GM12875 (cell line): ENCODE data around the gene PPP1R12A.

Source experiments
- H3K4me3 ChIP-seq: one replicate; pipeline ENCODE4 v1.5.1; 2011; ENCODE audit warnings: low read depth, low read length, control low read depth
- TF ChIP-seq, protein P1 (sequence below): IDR thresholded peaks from 2 replicates; pipeline ENCODE4 v1.5.1; 2011; ENCODE audit warnings: low read depth, mild to moderate bottlenecking, control low read depth, inconsistent platforms, low read length, moderate library complexity, borderline replicate concordance; ENCODE audit not compliant: insufficient read depth

PPP1R12A gene

GRCh38 chr12:79844693-79845092 is 90.2 kb downstream of the PPP1R12A start:
- TF ChIP-seq, protein P1, sequence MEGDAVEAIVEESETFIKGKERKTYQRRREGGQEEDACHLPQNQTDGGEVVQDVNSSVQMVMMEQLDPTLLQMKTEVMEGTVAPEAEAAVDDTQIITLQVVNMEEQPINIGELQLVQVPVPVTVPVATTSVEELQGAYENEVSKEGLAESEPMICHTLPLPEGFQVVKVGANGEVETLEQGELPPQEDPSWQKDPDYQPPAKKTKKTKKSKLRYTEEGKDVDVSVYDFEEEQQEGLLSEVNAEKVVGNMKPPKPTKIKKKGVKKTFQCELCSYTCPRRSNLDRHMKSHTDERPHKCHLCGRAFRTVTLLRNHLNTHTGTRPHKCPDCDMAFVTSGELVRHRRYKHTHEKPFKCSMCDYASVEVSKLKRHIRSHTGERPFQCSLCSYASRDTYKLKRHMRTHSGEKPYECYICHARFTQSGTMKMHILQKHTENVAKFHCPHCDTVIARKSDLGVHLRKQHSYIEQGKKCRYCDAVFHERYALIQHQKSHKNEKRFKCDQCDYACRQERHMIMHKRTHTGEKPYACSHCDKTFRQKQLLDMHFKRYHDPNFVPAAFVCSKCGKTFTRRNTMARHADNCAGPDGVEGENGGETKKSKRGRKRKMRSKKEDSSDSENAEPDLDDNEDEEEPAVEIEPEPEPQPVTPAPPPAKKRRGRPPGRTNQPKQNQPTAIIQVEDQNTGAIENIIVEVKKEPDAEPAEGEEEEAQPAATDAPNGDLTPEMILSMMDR, result no peak
- no peak overlapping the region for H3K4me3 ChIP-seq

GRCh38 chr12:79843978-79844377 is 90.9 kb downstream of the PPP1R12A start:
- TF ChIP-seq, protein P1, result no peak
- no peak overlapping the region for H3K4me3 ChIP-seq

DNA sequence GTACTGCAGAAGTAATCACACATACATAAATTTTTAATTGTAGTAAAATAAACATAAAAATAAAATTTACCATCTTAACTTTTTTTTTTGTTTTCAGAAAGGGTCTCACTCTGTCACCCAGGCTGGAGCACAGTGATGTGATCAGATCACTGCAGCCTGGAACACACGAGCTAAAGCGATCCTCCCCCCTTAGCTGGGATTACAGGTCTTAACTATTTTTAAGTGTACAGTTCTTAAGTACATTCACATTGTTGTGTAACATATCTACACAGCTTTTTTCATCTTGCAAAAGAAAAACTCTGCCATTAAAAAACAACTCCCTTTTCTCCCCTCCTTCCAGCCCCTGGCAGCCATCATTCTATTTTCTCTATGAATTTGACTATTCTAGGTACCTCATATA is 92.3 kb downstream of the PPP1R12A start:
- TF ChIP-seq, protein P1, result no peak
- H3K4me3 ChIP-seq, result no peak overlapping the region

DNA sequence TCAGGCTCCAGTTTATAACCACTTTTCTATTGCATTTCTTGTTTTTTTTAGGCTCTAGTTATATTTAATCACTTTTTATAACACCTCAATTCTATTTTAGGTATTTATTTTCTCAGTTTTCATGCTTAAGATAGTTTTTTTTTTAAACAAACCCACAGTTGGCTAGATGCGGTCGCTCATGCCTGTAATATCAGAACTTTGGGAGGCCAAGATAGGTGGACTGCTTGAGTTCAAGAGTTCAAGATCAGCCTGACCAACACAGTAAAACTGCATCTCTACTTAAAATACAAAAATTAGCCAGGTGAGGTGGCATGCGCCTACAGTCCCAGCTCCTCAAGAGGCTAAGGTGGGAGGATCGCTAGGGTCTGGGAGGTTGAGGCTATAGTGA is 93.0 kb downstream of the PPP1R12A start:
- TF ChIP-seq, protein P1, result no peak
- no peak overlapping the region for H3K4me3 ChIP-seq

GRCh38 chr12:79841248-79841877 is 93.5 kb downstream of the PPP1R12A start:
- H3K4me3 ChIP-seq, result no peak overlapping the region
- TF ChIP-seq, protein P1, result no peak

DNA sequence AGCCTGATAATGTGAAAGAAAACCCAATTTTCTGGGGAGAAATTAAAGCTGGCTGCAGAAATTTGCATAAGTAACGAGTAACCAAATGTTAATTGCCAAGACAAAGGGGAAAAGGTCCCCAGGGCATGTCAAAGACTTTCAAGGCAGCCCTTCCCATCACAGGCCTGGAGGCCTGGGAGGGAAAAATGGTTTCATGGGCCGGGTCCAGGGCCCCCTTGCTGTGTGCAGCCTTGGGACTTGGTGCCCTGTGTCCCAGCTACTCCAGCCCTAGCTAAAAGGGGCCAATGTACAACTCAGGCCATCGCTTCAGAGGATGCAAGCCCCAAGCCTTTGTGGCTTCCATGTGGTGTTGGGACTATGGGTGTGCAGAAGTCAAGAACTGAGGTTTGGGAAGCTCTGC is 96.5 kb downstream of the PPP1R12A start:
- TF ChIP-seq, protein P1, result no peak
- no peak overlapping the region for H3K4me3 ChIP-seq

DNA sequence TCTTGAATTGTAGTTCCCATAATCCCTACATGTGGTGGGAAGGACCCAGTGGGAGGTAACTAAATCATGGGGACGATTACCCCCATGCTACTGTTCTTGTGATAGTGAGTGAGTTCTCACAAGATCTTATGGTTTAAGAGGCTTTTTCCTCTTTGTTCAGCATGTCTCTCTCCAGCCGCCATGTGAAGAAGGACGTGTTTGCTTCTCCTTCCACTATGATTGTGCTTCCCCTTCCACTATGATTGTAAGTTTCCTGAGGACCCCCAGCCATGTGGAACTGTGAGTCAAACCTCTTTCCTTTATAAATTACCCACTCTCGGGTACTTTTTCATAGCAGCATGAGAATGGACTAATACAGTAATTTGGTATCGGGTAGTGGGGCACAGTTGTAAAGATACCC is 97.3 kb downstream of the PPP1R12A start:
- TF ChIP-seq, protein P1, result no peak
- H3K4me3 ChIP-seq, result no peak overlapping the region
